ENCODE results near the gene ADARB1.

DNA sequence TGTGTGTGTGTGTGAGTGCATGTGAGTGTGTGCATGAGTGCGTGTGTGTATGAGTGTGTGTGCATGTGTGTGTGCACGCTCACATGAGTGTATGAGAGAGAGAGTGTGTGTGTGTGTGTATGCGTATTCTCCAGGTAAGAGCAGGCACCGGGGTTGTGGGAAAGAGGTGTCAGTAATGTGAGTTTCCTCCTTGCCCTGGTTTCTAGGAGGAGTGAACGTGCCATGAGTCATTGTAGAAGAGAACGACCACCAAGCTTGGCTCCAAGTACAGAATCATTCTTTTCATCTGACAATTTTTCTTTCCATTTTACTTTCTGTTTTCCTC is 134.2 kb downstream of the ADARB1 start:
- no peak for TF ChIP-seq CTCF (IDR thresholded peaks at IDR 0.05; ENCODE audit: control extremely low read depth in 1 of 3, insufficient read depth in 1 of 3, low read depth in 1 of 3, low read length in 3 of 3)
- TF ChIP-seq POLR2A (IDR thresholded peaks at IDR 0.05; ENCODE audit: control extremely low read depth in 1 of 2, low read depth in 2 of 2, low read length in 2 of 2): no peak
- TF ChIP-seq JUND (IDR thresholded peaks at IDR 0.05; ENCODE audit: low read length): no peak

Data from H1 (cell line).